Endodermal cell (in vitro differentiated cells): ENCODE measurements around the gene TBR1. TPM values are rescaled to one million over a fixed set of nuclear protein-coding genes. Genes with fewer than 3 reads are reported as not detected.

Experiments
- DNase-seq: peaks from one replicate; pipeline ENCODE4 v3.0.0-alpha.2; 2017
- H3K27ac ChIP-seq: 2 replicates; pipeline ENCODE4 v1.5.1; 2013; ENCODE audit warnings: mild to moderate bottlenecking, low read depth, low read length, moderate library complexity
- H3K27me3 ChIP-seq: 2 replicates; pipeline ENCODE4 v1.6.1; 2013; ENCODE audit warnings: mild to moderate bottlenecking, low read length, moderate library complexity; ENCODE audit not compliant: insufficient read depth, control insufficient read depth, poor library complexity, severe bottlenecking
- H3K36me3 ChIP-seq: 2 replicates; pipeline ENCODE4 v1.7.0; 2013; ENCODE audit warnings: mild to moderate bottlenecking, low read length, moderate library complexity; ENCODE audit not compliant: control insufficient read depth, insufficient read depth
- H3K4me1 ChIP-seq: one replicate; pipeline ENCODE4 v1.7.0; 2013; ENCODE audit warnings: low read length; ENCODE audit not compliant: control insufficient read depth, insufficient read depth
- H3K4me3 ChIP-seq: 2 replicates; pipeline ENCODE4 v1.5.1; 2013; ENCODE audit warnings: mild to moderate bottlenecking, low read length, moderate library complexity
- H3K9ac ChIP-seq: 2 replicates; pipeline ENCODE4 v1.6.1; 2013; ENCODE audit warnings: mild to moderate bottlenecking, low read length, moderate library complexity; ENCODE audit not compliant: poor library complexity, severe bottlenecking; ENCODE audit errors: extremely low read depth
- H3K9me3 ChIP-seq: 2 replicates; pipeline ENCODE4 v1.6.1; 2013; ENCODE audit warnings: mild to moderate bottlenecking, low read length, moderate library complexity; ENCODE audit not compliant: control insufficient read depth
- H3K27ac Mint-ChIP-seq: 2 replicates; pipeline ENCODE4 v1.8.0; 2020; ENCODE audit warnings: mixed read lengths
- H3K27me3 Mint-ChIP-seq: 2 replicates; pipeline ENCODE4 v1.8.0; 2021; ENCODE audit warnings: mild to moderate bottlenecking, mixed read lengths; ENCODE audit not compliant: insufficient read depth
- H3K36me3 Mint-ChIP-seq: 2 replicates; pipeline ENCODE4 v1.8.0; 2020; ENCODE audit warnings: low read depth, mixed read lengths
- H3K4me1 Mint-ChIP-seq: 2 replicates; pipeline ENCODE4 v1.8.0; 2020; ENCODE audit warnings: mixed read lengths
- H3K4me3 Mint-ChIP-seq: 2 replicates; pipeline ENCODE4 v1.8.0; 2020; ENCODE audit warnings: mild to moderate bottlenecking, moderate library complexity, mixed read lengths
- H3K9me3 Mint-ChIP-seq: 2 replicates; pipeline ENCODE4 v1.8.0; 2020; ENCODE audit warnings: mild to moderate bottlenecking, mixed read lengths
- WGBS, 2 experiments: methylation state at CpG; one replicate each; pipeline versions ENCODE4 v1.1.5 to v1.1.7; 2013; ENCODE audit warnings: missing lambda C conversion rate in 2 of 2, mixed read lengths in 1 of 2; ENCODE audit not compliant: insufficient coverage in 1 of 2, insufficient read length in 1 of 2; 5-methylcytosine and 5-hydroxymethylcytosine counted together
- total RNA-seq, 2 donors: library from RNA; stranded (reverse); fragmentation: NEBNext Ultra II Directional in 1 of 2; extraction: Animal tissue kit (Norgen Biotek cat#: 25700) in 1 of 2; gene quantifications; 2 replicates in 1 of 2; 3 replicates in 1 of 2; pipeline ENCODE4 v1.2.1, GENCODE V29; 2021
- TF ChIP-seq, protein P1 (sequence below): fragments of 200-600 bp; sonication (generic); conservative IDR thresholded peaks from 2 replicates; pipeline ENCODE4 v1.5.0; 2021; ENCODE audit warnings: antibody characterized with exemption, mild to moderate bottlenecking

The TBR1 gene
- total RNA-seq, 2 donors from 2014 or later: 1.2 to 2.4 TPM

DNA sequence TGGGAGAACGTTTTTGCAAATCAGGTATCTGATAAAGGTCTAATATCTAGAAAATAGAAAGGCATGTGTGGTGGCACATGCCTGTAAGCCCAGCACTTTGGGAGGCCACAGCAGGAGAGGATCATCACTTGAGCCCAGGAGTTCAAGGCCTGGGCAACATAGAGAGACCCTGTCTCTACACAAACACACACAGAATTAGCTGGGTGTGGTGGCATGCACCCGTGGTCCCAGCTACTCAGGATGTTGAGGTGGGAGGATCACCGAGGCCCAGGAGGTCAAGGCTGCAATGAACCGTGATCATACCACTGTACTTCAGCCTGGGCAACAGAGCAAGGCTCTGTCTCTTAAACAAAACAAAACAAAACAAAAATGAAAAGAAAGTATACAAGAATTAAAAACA is 13.8 kb upstream of the TBR1 start:
- no peak overlapping the region for H3K9ac ChIP-seq
- H3K4me1 Mint-ChIP-seq: peaks cover 2% of the 10 kb centered on the region
- peaks cover 22% of the 10 kb centered on the region for H3K36me3 Mint-ChIP-seq
- no peaks in the 10 kb centered on the region for H3K4me1 ChIP-seq
- no peak for DNase-seq
- no peak overlapping the region for H3K4me3 ChIP-seq
- H3K36me3 ChIP-seq: peaks cover 39% of the 10 kb centered on the region
- H3K27me3 Mint-ChIP-seq: no peaks in the 10 kb centered on the region
- H3K9me3 ChIP-seq: no peaks in the 10 kb centered on the region
- H3K27ac Mint-ChIP-seq: no peak overlapping the region
- no peaks in the 10 kb centered on the region for H3K9me3 Mint-ChIP-seq
- H3K27me3 ChIP-seq: no peaks in the 10 kb centered on the region
- no peak overlapping the region for H3K4me3 Mint-ChIP-seq
- H3K27ac ChIP-seq: no peak overlapping the region
- 91% methylated on average over 4 of the region's 4 CpGs; no CpG with 5 or more reads in 1 of the 2 experiments for WGBS, 2 experiments
- TF ChIP-seq, protein P1, sequence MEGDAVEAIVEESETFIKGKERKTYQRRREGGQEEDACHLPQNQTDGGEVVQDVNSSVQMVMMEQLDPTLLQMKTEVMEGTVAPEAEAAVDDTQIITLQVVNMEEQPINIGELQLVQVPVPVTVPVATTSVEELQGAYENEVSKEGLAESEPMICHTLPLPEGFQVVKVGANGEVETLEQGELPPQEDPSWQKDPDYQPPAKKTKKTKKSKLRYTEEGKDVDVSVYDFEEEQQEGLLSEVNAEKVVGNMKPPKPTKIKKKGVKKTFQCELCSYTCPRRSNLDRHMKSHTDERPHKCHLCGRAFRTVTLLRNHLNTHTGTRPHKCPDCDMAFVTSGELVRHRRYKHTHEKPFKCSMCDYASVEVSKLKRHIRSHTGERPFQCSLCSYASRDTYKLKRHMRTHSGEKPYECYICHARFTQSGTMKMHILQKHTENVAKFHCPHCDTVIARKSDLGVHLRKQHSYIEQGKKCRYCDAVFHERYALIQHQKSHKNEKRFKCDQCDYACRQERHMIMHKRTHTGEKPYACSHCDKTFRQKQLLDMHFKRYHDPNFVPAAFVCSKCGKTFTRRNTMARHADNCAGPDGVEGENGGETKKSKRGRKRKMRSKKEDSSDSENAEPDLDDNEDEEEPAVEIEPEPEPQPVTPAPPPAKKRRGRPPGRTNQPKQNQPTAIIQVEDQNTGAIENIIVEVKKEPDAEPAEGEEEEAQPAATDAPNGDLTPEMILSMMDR: no peak

DNA sequence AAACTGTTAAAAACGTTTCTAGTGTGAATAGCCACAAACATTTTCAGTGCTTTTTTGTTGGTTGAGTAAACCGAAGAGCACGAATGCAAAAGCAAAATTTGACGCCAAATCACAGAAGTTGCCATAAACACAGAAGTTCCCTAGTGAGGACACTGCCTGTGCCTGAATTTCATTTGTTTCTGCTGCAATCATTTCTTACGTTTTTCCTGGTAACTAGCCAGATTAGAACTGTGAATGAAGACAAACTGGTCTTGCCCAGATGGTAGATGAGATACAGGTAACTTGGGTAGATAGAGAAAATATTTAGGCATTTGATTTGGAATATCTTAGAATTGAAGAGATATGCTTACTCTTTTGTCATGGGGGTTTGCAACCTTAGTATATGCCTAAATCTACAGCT is 9.8 kb upstream of the TBR1 start:
- Mint-ChIP-seq H3K27me3 (no peaks in the 10 kb centered on the region), H3K4me1 (peaks cover 2% of the 10 kb centered on the region), H3K4me3 (no peak overlapping the region), H3K27ac (no peak overlapping the region), H3K36me3 (peaks cover 18% of the 10 kb centered on the region), H3K9me3 (no peaks in the 10 kb centered on the region)
- H3K9me3 ChIP-seq: no peaks in the 10 kb centered on the region
- TF ChIP-seq, protein P1: no peak
- no peak overlapping the region for H3K27ac ChIP-seq
- peaks cover 27% of the 10 kb centered on the region for H3K36me3 ChIP-seq
- WGBS, 2 experiments: 87 to 90% methylated on average over 5 of the region's 5 CpGs
- no peaks in the 10 kb centered on the region for H3K27me3 ChIP-seq
- no peak overlapping the region for H3K9ac ChIP-seq
- no peak overlapping the region for H3K4me3 ChIP-seq
- H3K4me1 ChIP-seq: no peaks in the 10 kb centered on the region
- no peak for DNase-seq

DNA sequence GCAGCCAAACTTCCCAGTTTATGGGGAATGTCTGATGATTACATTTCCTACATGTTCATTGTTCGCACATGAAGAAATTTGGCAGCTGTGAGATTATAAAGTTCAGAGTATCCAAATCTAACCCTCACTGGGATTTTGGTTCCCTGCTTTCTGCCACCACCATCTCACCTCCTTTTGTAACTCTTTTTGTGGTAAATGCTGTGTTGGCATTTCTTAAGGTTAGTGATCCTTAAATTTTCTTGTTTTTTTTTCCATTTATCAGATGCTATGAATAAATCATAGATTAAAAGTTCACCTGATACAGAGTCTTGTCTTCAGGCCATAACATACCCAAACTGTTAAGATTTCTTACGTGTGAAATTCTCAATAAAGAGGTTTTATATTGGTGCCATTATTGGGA is 8.5 kb upstream of the TBR1 start:
- Mint-ChIP-seq H3K27me3 (no peaks in the 10 kb centered on the region), H3K27ac (no peak overlapping the region), H3K4me1 (peaks cover 2% of the 10 kb centered on the region), H3K4me3 (no peak overlapping the region), H3K9me3 (no peaks in the 10 kb centered on the region), H3K36me3 (peaks cover 11% of the 10 kb centered on the region)
- no peak overlapping the region for H3K4me3 ChIP-seq
- 71 to 100% methylated on average over 1 to 2 of the region's 2 CpGs for WGBS, 2 experiments
- no peaks in the 10 kb centered on the region for H3K9me3 ChIP-seq
- H3K4me1 ChIP-seq: no peaks in the 10 kb centered on the region
- no peak overlapping the region for H3K9ac ChIP-seq
- no peak overlapping the region for H3K27ac ChIP-seq
- TF ChIP-seq, protein P1: no peak
- DNase-seq: no peak
- H3K36me3 ChIP-seq: peaks cover 23% of the 10 kb centered on the region
- no peaks in the 10 kb centered on the region for H3K27me3 ChIP-seq
